Testis (tissue), 3 donors: ENCODE results near the gene DIAPH2. TPM values are rescaled to one million over a fixed set of nuclear protein-coding genes. Genes with fewer than 3 reads are reported as not detected.

Experiments used
- DNase-seq: peaks from one replicate; pipeline ENCODE4 v3.0.0-alpha.2; 2019
- H3K27ac ChIP-seq, 2 donors: fragments of 200-600 bp; sonication (generic); one replicate each; pipeline ENCODE4 v1.5.1; 2019
- H3K27me3 ChIP-seq: fragments of 200-600 bp; sonication (generic); one replicate; pipeline ENCODE4 v1.5.1; 2019
- H3K36me3 ChIP-seq: fragments of 200-600 bp; sonication (generic); one replicate; pipeline ENCODE4 v1.5.1; 2017; ENCODE audit warnings: low read depth; ENCODE audit errors: missing control alignments
- H3K4me1 ChIP-seq: fragments of 200-600 bp; sonication (generic); one replicate; pipeline ENCODE4 v1.5.1; 2019
- H3K4me3 ChIP-seq, 2 donors: fragments of 200-600 bp; sonication (generic); one replicate each; pipeline ENCODE4 v1.5.1; 2017 to 2019
- H3K9me3 ChIP-seq: fragments of 200-600 bp; sonication (generic); one replicate; pipeline ENCODE4 v1.5.1; 2017
- CTCF ChIP-seq, 3 experiments: fragments of 450-650 bp in 2 of 3; fragments of 200-600 bp in 1 of 3; sonication (generic) in 1 of 3; IDR thresholded peaks; one replicate each; pipeline ENCODE4 v1.5.1; 2016 to 2019; ENCODE audit warnings: antibody characterized with exemption in 3 of 3, mild to moderate bottlenecking in 2 of 3, moderate library complexity in 1 of 3
- POLR2A ChIP-seq: fragments of 450-650 bp; IDR thresholded peaks from one replicate; pipeline ENCODE4 v1.6.1; 2017; ENCODE audit warnings: antibody characterized with exemption, mild to moderate bottlenecking, moderate library complexity
- WGBS, 2 donors: methylation state at CpG; one replicate each; pipeline ENCODE4 v1.1.5; 2018; 5-methylcytosine and 5-hydroxymethylcytosine counted together
- intact Hi-C: fragments of 100-400 bp; cut with DNase I; formaldehyde crosslinking; loops from one replicate; pipeline ENCODE4 v1.15.1; 2023; ENCODE audit warnings: low total_unique reads
- polyA plus RNA-seq: library from polyadenylated mRNA; stranded (reverse); fragments of 350-450 nt; fragmentation: Illumina TruSeq; extraction: RNeasy Lipid Tissue Mini Kit (QIAGEN cat#74804); gene quantifications from one replicate; pipeline ENCODE4 v1.2.3, GENCODE V29; 2014; ENCODE audit warnings: low read depth, low replicate concordance; ENCODE audit not compliant: insufficient read depth
- total RNA-seq, 2 donors: library from RNA; depleted of rRNA; stranded (reverse); fragments of >200 nt; gene quantifications; one replicate each; pipeline ENCODE4 v1.2.3, GENCODE V29; 2016

DIAPH2 gene
- total and polyA plus RNA-seq, 3 donors from 2014 or later = 13.1 to 68.3 (median 67.4) TPM

- no peak for DNase-seq
- Histone ChIP-seq H3K27ac (no peak overlapping the region), H3K36me3 (no peaks in the 10 kb centered on the region), H3K9me3 (no peaks in the 10 kb centered on the region), H3K27me3 (no peaks in the 10 kb centered on the region), H3K4me1 (no peaks in the 10 kb centered on the region), H3K4me3 (no peak overlapping the region)
- WGBS, 2 donors = 86% methylated on average over 7 of the region's 7 CpGs
- no peak for TF ChIP-seq CTCF (IDR thresholded peaks at IDR 0.05)
- TF ChIP-seq POLR2A = no peak
- intact Hi-C loops = no loop called here
Measured at GRCh38 chrX:97616883-97617530, 932.4 kb downstream of the DIAPH2 start.

GRCh38 chrX:97619499-97619898 is 934.9 kb downstream of the DIAPH2 start:
- TF ChIP-seq CTCF (IDR thresholded peaks at IDR 0.05) (no peak), POLR2A (no peak)
- no peak overlapping the region for H3K4me3 ChIP-seq
- H3K9me3 ChIP-seq = no peaks in the 10 kb centered on the region
- no peaks in the 10 kb centered on the region for H3K36me3 ChIP-seq
- WGBS, 2 donors = 98 to 100% methylated on average over 2 of the region's 2 CpGs
- no peaks in the 10 kb centered on the region for H3K4me1 ChIP-seq
- intact Hi-C loops = no loop called here
- DNase-seq = no peak
- no peaks in the 10 kb centered on the region for H3K27me3 ChIP-seq
- H3K27ac ChIP-seq = no peak overlapping the region

GRCh38 chrX:97622111-97622510 is 937.5 kb downstream of the DIAPH2 start:
- intact Hi-C loops = no loop called here
- Histone ChIP-seq H3K27me3 (no peaks in the 10 kb centered on the region), H3K4me1 (no peaks in the 10 kb centered on the region), H3K9me3 (no peaks in the 10 kb centered on the region), H3K4me3 (no peak overlapping the region), H3K27ac (no peak overlapping the region), H3K36me3 (no peaks in the 10 kb centered on the region)
- no peak for DNase-seq
- TF ChIP-seq CTCF (IDR thresholded peaks at IDR 0.05) = no peak
- no peak for TF ChIP-seq POLR2A
- WGBS, 2 donors = 71 to 83% methylated on average over 1 to 3 of the region's 3 CpGs

GRCh38 chrX:97628326-97628725 is 943.7 kb downstream of the DIAPH2 start:
- 93 to 100% methylated on average over 2 of the region's 2 CpGs for WGBS, 2 donors
- intact Hi-C loops = no loop called here
- Histone ChIP-seq H3K9me3 (no peaks in the 10 kb centered on the region), H3K36me3 (no peaks in the 10 kb centered on the region), H3K27ac (no peak overlapping the region), H3K4me1 (no peaks in the 10 kb centered on the region), H3K4me3 (no peak overlapping the region), H3K27me3 (no peaks in the 10 kb centered on the region)
- DNase-seq = no peak
- TF ChIP-seq CTCF (IDR thresholded peaks at IDR 0.05) = no peak
